Mammary epithelial cell (primary cell): ENCODE data around the gene STAC.

Experiments
- EZH2 ChIP-seq: IDR thresholded peaks from 2 replicates; pipeline ENCODE4 v1.6.1; 2012; ENCODE audit warnings: low read length, inconsistent platforms, borderline replicate concordance
- TF ChIP-seq, protein P1 (sequence below), 2 donors: IDR thresholded peaks in 1 of 2; conservative IDR thresholded peaks in 1 of 2; 2 replicates each; pipeline ENCODE4 v1.5.1; 2011 to 2012; ENCODE audit warnings: inconsistent platforms in 2 of 2, low read length in 2 of 2, mild to moderate bottlenecking in 2 of 2, control low read depth in 1 of 2, low read depth in 1 of 2; ENCODE audit not compliant: insufficient read depth in 1 of 2; ENCODE audit errors: extremely low read depth in 1 of 2

DNA sequence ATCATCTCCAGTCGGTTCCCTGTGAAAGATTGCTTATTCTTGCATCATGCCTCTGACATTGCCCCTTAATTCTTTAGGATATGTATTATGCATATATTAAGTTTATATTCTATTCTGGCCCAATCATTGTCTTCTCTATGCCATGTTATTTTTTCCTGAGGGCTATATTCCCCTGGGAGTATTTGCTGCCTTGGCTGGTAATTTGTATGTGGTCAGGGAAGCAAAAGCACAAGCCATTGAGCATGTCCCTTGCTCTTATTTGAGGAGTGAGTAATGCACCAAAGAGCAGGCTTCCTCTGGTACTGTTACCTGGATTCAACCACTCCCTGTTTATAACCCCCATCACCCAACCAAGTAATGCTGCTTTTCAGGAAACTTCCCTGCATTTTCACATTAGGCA lies 36.3 kb downstream of the STAC start:
- TF ChIP-seq, protein P1, sequence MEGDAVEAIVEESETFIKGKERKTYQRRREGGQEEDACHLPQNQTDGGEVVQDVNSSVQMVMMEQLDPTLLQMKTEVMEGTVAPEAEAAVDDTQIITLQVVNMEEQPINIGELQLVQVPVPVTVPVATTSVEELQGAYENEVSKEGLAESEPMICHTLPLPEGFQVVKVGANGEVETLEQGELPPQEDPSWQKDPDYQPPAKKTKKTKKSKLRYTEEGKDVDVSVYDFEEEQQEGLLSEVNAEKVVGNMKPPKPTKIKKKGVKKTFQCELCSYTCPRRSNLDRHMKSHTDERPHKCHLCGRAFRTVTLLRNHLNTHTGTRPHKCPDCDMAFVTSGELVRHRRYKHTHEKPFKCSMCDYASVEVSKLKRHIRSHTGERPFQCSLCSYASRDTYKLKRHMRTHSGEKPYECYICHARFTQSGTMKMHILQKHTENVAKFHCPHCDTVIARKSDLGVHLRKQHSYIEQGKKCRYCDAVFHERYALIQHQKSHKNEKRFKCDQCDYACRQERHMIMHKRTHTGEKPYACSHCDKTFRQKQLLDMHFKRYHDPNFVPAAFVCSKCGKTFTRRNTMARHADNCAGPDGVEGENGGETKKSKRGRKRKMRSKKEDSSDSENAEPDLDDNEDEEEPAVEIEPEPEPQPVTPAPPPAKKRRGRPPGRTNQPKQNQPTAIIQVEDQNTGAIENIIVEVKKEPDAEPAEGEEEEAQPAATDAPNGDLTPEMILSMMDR (conservative IDR thresholded peaks at IDR 0.05 in 1 of 2, IDR thresholded peaks at IDR 0.05 in 1 of 2; ENCODE audit: extremely low read depth in 1 of 2, insufficient read depth in 1 of 2, low read depth in 1 of 2, low read length in 2 of 2), result no peak
- no peak for TF ChIP-seq EZH2
